ENCODE data around the gene MAP3K7. TPM values are rescaled to one million over a fixed set of nuclear protein-coding genes. Genes with fewer than 3 reads are reported as not detected.

The MAP3K7 gene
- total RNA-seq, 6 donors from 2014 or later: 13.9 to 36.7 (median 19.1) TPM

GRCh38 chr6:90502381-90502780 is 84.5 kb downstream of the MAP3K7 start:
- Histone ChIP-seq H3K27ac (no peak overlapping the region), H3K9me3 (no peaks in the 10 kb centered on the region), H3K36me3 (no peaks in the 10 kb centered on the region), H3K27me3 (no peaks in the 10 kb centered on the region), H3K4me3 (no peak overlapping the region), H3K4me1 (no peaks in the 10 kb centered on the region)
- ATAC-seq (ENCODE audit: low FRiP score in 2 of 2): no peak
- no peak for DNase-seq
- TF ChIP-seq EP300 (IDR thresholded peaks at IDR 0.05) (no peak), POLR2AphosphoS5 (IDR thresholded peaks at IDR 0.05) (no peak), POLR2A (IDR thresholded peaks at IDR 0.05) (no peak)
- TF ChIP-seq, protein P1, sequence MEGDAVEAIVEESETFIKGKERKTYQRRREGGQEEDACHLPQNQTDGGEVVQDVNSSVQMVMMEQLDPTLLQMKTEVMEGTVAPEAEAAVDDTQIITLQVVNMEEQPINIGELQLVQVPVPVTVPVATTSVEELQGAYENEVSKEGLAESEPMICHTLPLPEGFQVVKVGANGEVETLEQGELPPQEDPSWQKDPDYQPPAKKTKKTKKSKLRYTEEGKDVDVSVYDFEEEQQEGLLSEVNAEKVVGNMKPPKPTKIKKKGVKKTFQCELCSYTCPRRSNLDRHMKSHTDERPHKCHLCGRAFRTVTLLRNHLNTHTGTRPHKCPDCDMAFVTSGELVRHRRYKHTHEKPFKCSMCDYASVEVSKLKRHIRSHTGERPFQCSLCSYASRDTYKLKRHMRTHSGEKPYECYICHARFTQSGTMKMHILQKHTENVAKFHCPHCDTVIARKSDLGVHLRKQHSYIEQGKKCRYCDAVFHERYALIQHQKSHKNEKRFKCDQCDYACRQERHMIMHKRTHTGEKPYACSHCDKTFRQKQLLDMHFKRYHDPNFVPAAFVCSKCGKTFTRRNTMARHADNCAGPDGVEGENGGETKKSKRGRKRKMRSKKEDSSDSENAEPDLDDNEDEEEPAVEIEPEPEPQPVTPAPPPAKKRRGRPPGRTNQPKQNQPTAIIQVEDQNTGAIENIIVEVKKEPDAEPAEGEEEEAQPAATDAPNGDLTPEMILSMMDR (IDR thresholded peaks at IDR 0.05): no peak
- WGBS, 2 donors: 81 to 88% methylated on average over 3 of the region's 3 CpGs

- 80 to 89% methylated on average over 9 of the region's 9 CpGs for WGBS, 2 donors
Measured at GRCh38 chr6:90500458-90500857, 86.4 kb downstream of the MAP3K7 start.

DNA sequence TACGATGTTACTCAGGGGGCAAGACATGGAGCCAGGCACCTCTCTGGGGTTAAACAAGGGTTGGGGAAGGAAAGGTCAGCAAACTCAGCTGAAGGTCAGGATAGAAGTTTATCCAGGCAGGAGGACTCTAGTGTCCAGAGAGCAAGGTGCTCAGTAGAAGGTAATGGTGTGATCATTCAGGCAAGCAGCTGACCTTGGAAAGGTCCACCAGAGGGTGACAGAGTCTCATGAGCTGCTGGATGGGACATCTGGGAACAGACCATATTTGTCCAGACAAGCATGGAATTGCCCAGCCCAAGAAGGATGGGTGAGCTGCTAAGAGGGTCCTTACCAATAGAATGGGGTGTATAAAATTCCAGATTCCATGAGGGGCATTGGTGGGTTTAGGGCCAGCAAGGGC is 89.5 kb downstream of the MAP3K7 start:
- Histone ChIP-seq H3K9me3 (no peaks in the 10 kb centered on the region), H3K36me3 (no peaks in the 10 kb centered on the region), H3K27ac (no peak overlapping the region), H3K27me3 (no peaks in the 10 kb centered on the region), H3K4me1 (peaks cover 0 to 3% (median 0%) of the 10 kb centered on the region in 4 donors), H3K4me3 (no peak overlapping the region)
- 90 to 96% methylated on average over 1 of the region's 1 CpG for WGBS, 2 donors
- no peak for ATAC-seq (ENCODE audit: low FRiP score in 2 of 2)
- no peak for DNase-seq
- TF ChIP-seq POLR2AphosphoS5 (IDR thresholded peaks at IDR 0.05) (no peak), EP300 (IDR thresholded peaks at IDR 0.05) (no peak), POLR2A (IDR thresholded peaks at IDR 0.05) (no peak)
- TF ChIP-seq, protein P1 (IDR thresholded peaks at IDR 0.05): no peak

More at GRCh38 chr6:90500458-90500857, 86.4 kb downstream of the MAP3K7 start:
- no peak for DNase-seq
- H3K36me3 ChIP-seq: no peaks in the 10 kb centered on the region
- no peak overlapping the region for H3K4me3 ChIP-seq
- no peak for ATAC-seq (ENCODE audit: low FRiP score in 2 of 2)
- no peaks in the 10 kb centered on the region for H3K4me1 ChIP-seq
- H3K9me3 ChIP-seq: no peaks in the 10 kb centered on the region
- no peak overlapping the region for H3K27ac ChIP-seq
- TF ChIP-seq EP300 (IDR thresholded peaks at IDR 0.05) (no peak), POLR2A (IDR thresholded peaks at IDR 0.05) (no peak), POLR2AphosphoS5 (IDR thresholded peaks at IDR 0.05) (no peak)
- TF ChIP-seq, protein P1 (IDR thresholded peaks at IDR 0.05): no peak
- H3K27me3 ChIP-seq: no peaks in the 10 kb centered on the region

GRCh38 chr6:90496258-90497016 is 90.4 kb downstream of the MAP3K7 start:
- no peaks in the 10 kb centered on the region for H3K9me3 ChIP-seq
- ATAC-seq (ENCODE audit: low FRiP score in 2 of 2): no peak

More at GRCh38 chr6:90496258-90497016, 90.4 kb downstream of the MAP3K7 start:
- Histone ChIP-seq H3K4me3 (no peak overlapping the region), H3K27ac (no peak overlapping the region), H3K27me3 (no peaks in the 10 kb centered on the region), H3K36me3 (no peaks in the 10 kb centered on the region), H3K4me1 (peaks cover 0 to 3% (median 0%) of the 10 kb centered on the region in 4 donors)
- no peak for DNase-seq
- TF ChIP-seq EP300 (IDR thresholded peaks at IDR 0.05) (no peak), POLR2A (IDR thresholded peaks at IDR 0.05) (no peak), POLR2AphosphoS5 (IDR thresholded peaks at IDR 0.05) (no peak)
- TF ChIP-seq, protein P1 (IDR thresholded peaks at IDR 0.05): no peak
- whole genome bisulfite sequencing, 2 donors: 72 to 74% methylated on average over 17 of the region's 17 CpGs

Measured in upper lobe of left lung (tissue), 6 donors.